ENCODE measurements around the gene RYK. TPM values are rescaled to one million over a fixed set of nuclear protein-coding genes. Genes with fewer than 3 reads are reported as not detected.

RYK gene
- total and polyA plus RNA-seq, 2 experiments from 2014 or later = 24.9 to 94.8 TPM

- H3K9me3 Mint-ChIP-seq = no peaks in the 10 kb centered on the region
- H3K36me3 ChIP-seq (ENCODE audit: insufficient read depth) = peaks cover 5% of the 10 kb centered on the region; the same call in 1 of the 2 replicates
- no peaks in the 10 kb centered on the region for H3K79me2 ChIP-seq (replicated peaks; ENCODE audit: insufficient read depth)
- H3K27me3 ChIP-seq (ENCODE audit: insufficient read depth) = no peaks in the 10 kb centered on the region
- no peaks in the 10 kb centered on the region for H3F3A ChIP-seq (replicated peaks; ENCODE audit: low read depth)
- no peak for ATAC-seq
- H3K4me1 Mint-ChIP-seq = peaks cover 11% of the 10 kb centered on the region
- H3K27ac Mint-ChIP-seq = no peak overlapping the region
- H3K4me2 ChIP-seq = no peak overlapping the region
- H3K4me3 Mint-ChIP-seq = no peak overlapping the region
- TF ChIP-seq ZNF331 (CRISPR knock-in tag; IDR thresholded peaks at IDR 0.05; ENCODE audit: low read depth) (no peak), ZNF114 (CRISPR knock-in tag; IDR thresholded peaks at IDR 0.05) (no peak), EZH2 (IDR thresholded peaks at IDR 0.05; ENCODE audit: low read depth, unreplicated experiment) (no peak)
- no peaks in the 10 kb centered on the region for H4K20me1 ChIP-seq (replicated peaks; ENCODE audit: insufficient read depth)
- H3K36me3 Mint-ChIP-seq (ENCODE audit: low read depth) = peaks cover 17% of the 10 kb centered on the region; the same call in 2 of the 3 replicates
- H3K27me3 Mint-ChIP-seq (ENCODE audit: insufficient read depth, low read depth, poor library complexity) = peaks cover 8% of the 10 kb centered on the region
- H3K27ac ChIP-seq (ENCODE audit: low read depth) = no peak overlapping the region
- H3K9me2 ChIP-seq (ENCODE audit: insufficient read depth) = no peaks in the 10 kb centered on the region
- H3K4me1 ChIP-seq (ENCODE audit: insufficient read depth) = no peaks in the 10 kb centered on the region
- no peak overlapping the region for H2AFZ ChIP-seq
- no peak overlapping the region for H3K4me3 ChIP-seq
- no peak for DNase-seq (ENCODE audit: low spot score)
Observed at GRCh38 chr3:134148534-134148933, 102.1 kb downstream of the RYK start.

- no peaks in the 10 kb centered on the region for H3K9me3 Mint-ChIP-seq
- Histone ChIP-seq H3K4me3 (no peak overlapping the region), H3K4me1 (ENCODE audit: insufficient read depth) (no peaks in the 10 kb centered on the region), H3F3A (replicated peaks; ENCODE audit: low read depth) (no peaks in the 10 kb centered on the region), H3K27me3 (ENCODE audit: insufficient read depth) (no peaks in the 10 kb centered on the region), H3K4me2 (no peak overlapping the region), H3K9me2 (ENCODE audit: insufficient read depth) (no peaks in the 10 kb centered on the region), H3K27ac (ENCODE audit: low read depth) (no peak overlapping the region), H2AFZ (no peak overlapping the region), H3K79me2 (replicated peaks; ENCODE audit: insufficient read depth) (no peaks in the 10 kb centered on the region), H3K36me3 (ENCODE audit: insufficient read depth) (peaks cover 5% of the 10 kb centered on the region; the same call in 1 of the 2 replicates), H4K20me1 (replicated peaks; ENCODE audit: insufficient read depth) (no peaks in the 10 kb centered on the region)
- H3K36me3 Mint-ChIP-seq (ENCODE audit: low read depth) = peaks cover 14% of the 10 kb centered on the region; the same call in 2 of the 3 replicates
- no peak for ATAC-seq
- peaks cover 11% of the 10 kb centered on the region for H3K4me1 Mint-ChIP-seq
- no peak overlapping the region for H3K27ac Mint-ChIP-seq
- H3K27me3 Mint-ChIP-seq (ENCODE audit: insufficient read depth, low read depth, poor library complexity) = peaks cover 8% of the 10 kb centered on the region
- DNase-seq (ENCODE audit: low spot score) = no peak
- H3K4me3 Mint-ChIP-seq = no peak overlapping the region
- no peak for TF ChIP-seq POLR2AphosphoS5 (IDR thresholded peaks at IDR 0.05; ENCODE audit: low read depth)
- TF ChIP-seq ZNF114 (CRISPR knock-in tag; IDR thresholded peaks at IDR 0.05) = no peak
- no peak for TF ChIP-seq STAT1 (IDR thresholded peaks at IDR 0.05; ENCODE audit: unreplicated experiment)
- no peak for TF ChIP-seq ZNF331 (CRISPR knock-in tag; IDR thresholded peaks at IDR 0.05; ENCODE audit: low read depth)
- TF ChIP-seq EZH2phosphoT487 (IDR thresholded peaks at IDR 0.05; ENCODE audit: unreplicated experiment) = no peak
- no peak for TF ChIP-seq ETS1 (IDR thresholded peaks at IDR 0.05)
- TF ChIP-seq EZH2 (IDR thresholded peaks at IDR 0.05; ENCODE audit: low read depth, unreplicated experiment) = no peak
- no peak for TF ChIP-seq ZNF462 (CRISPR knock-in tag; IDR thresholded peaks at IDR 0.05)
- no peak for TF ChIP-seq CTCF (conservative IDR thresholded peaks at IDR 0.05; ENCODE audit: low read depth in 2 of 2)
- no peak for TF ChIP-seq CREB1 (CRISPR knock-in tag; IDR thresholded peaks at IDR 0.05; ENCODE audit: low read depth)
- TF ChIP-seq NANOG (IDR thresholded peaks at IDR 0.05; ENCODE audit: borderline replicate concordance) = no peak
Observed at GRCh38 chr3:134147411-134147810, 103.2 kb downstream of the RYK start.
